Ishikawa (cell line): ENCODE data around the gene CDC40.

Source experiments
- CEBPB ChIP-seq: IDR thresholded peaks from 2 replicates; pipeline ENCODE4 v1.6.1; 2012
- CREB1 ChIP-seq: IDR thresholded peaks from 2 replicates; pipeline ENCODE4 v1.6.1; 2012; ENCODE audit warnings: low read depth
- EGR1 ChIP-seq: IDR thresholded peaks from 2 replicates; pipeline ENCODE4 v1.6.1; 2012
- EP300 ChIP-seq: IDR thresholded peaks from 2 replicates; pipeline ENCODE4 v1.6.1; 2012; ENCODE audit warnings: borderline replicate concordance
- MAX ChIP-seq: IDR thresholded peaks from 2 replicates; pipeline ENCODE4 v1.6.1; 2012
- NFIC ChIP-seq: IDR thresholded peaks from 2 replicates; pipeline ENCODE4 v1.6.1; 2012
- RAD21 ChIP-seq: IDR thresholded peaks from 2 replicates; pipeline ENCODE4 v1.6.1; 2012; ENCODE audit warnings: low read depth
- REST ChIP-seq: IDR thresholded peaks from 2 replicates; pipeline ENCODE4 v1.6.1; 2012; ENCODE audit warnings: low read depth, mild to moderate bottlenecking
- TAF1 ChIP-seq: IDR thresholded peaks from 2 replicates; pipeline ENCODE4 v1.6.1; 2012; ENCODE audit warnings: low read depth, mild to moderate bottlenecking
- TEAD4 ChIP-seq: IDR thresholded peaks from 2 replicates; pipeline ENCODE4 v1.6.1; 2012
- USF1 ChIP-seq: IDR thresholded peaks from 2 replicates; pipeline ENCODE4 v1.6.1; 2012
- YY1 ChIP-seq: IDR thresholded peaks from 2 replicates; pipeline ENCODE4 v1.6.1; 2012; ENCODE audit warnings: low read depth
- ZBTB7A ChIP-seq: IDR thresholded peaks from 2 replicates; pipeline ENCODE4 v1.6.1; 2012; ENCODE audit warnings: low read depth

GRCh38 chr6:110216140-110216539, 35.9 kb downstream of the CDC40 start:
- TF ChIP-seq CEBPB (no peak), MAX (no peak), TAF1 (no peak), CREB1 (no peak), EGR1 (no peak), NFIC (no peak), USF1 (no peak), EP300 (no peak), RAD21 (no peak), REST (no peak), ZBTB7A (no peak), TEAD4 (no peak), YY1 (no peak)
